Measurements from ENCODE around the gene GPR158. TPM values are rescaled to one million over a fixed set of nuclear protein-coding genes. Genes with fewer than 3 reads are reported as not detected.

The GPR158 gene
- total and polyA plus RNA-seq, 4 donors = 0.02 to 0.97 TPM; not detected in 2

DNA sequence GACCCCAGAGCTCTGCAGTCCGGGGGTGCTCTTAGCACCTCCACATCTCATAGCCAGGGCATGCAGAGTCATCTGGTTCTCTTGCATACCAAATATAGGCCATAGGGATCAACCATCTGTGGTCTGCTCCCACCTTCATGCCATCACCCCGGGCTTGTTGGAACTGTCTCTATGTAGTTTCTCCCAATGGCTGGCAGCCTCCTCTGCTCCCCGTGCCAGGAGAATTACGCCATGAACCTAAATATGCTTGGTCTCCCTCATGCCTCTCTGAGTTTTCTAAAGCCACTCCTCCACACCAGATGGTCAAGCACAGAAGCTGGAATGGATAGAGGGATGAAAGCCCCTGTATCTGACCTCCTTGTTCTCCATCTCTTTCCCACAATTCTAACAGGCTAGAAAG is 456.7 kb downstream of the GPR158 start:
- TF ChIP-seq, protein P1, sequence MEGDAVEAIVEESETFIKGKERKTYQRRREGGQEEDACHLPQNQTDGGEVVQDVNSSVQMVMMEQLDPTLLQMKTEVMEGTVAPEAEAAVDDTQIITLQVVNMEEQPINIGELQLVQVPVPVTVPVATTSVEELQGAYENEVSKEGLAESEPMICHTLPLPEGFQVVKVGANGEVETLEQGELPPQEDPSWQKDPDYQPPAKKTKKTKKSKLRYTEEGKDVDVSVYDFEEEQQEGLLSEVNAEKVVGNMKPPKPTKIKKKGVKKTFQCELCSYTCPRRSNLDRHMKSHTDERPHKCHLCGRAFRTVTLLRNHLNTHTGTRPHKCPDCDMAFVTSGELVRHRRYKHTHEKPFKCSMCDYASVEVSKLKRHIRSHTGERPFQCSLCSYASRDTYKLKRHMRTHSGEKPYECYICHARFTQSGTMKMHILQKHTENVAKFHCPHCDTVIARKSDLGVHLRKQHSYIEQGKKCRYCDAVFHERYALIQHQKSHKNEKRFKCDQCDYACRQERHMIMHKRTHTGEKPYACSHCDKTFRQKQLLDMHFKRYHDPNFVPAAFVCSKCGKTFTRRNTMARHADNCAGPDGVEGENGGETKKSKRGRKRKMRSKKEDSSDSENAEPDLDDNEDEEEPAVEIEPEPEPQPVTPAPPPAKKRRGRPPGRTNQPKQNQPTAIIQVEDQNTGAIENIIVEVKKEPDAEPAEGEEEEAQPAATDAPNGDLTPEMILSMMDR (IDR thresholded peaks at IDR 0.05; ENCODE audit: control extremely low read depth, extremely low read depth) = no peak
- no peak for DNase-seq
- Histone ChIP-seq H3K27ac (ENCODE audit: low read depth in 1 of 2, low read length in 1 of 2) (no peak overlapping the region), H3K36me3 (ENCODE audit: control insufficient read depth in 4 of 4, insufficient read depth in 4 of 4, low read length in 4 of 4) (no peaks in the 10 kb centered on the region), H3K9me3 (ENCODE audit: control insufficient read depth in 4 of 4, insufficient read depth in 3 of 4, low read length in 3 of 4) (no peaks in the 10 kb centered on the region), H3K4me3 (no peak overlapping the region), H3K4me1 (ENCODE audit: control insufficient read depth in 5 of 5, insufficient read depth in 5 of 5, low read length in 5 of 5) (no peaks in the 10 kb centered on the region), H3K9ac (ENCODE audit: insufficient read depth in 1 of 2, low read length in 2 of 2) (no peak overlapping the region), H3K27me3 (ENCODE audit: control insufficient read depth in 3 of 3, insufficient read depth in 3 of 3, low read length in 2 of 3) (no peaks in the 10 kb centered on the region)
- 88 to 94% methylated on average over 4 of the region's 4 CpGs for WGBS, 2 donors
- ATAC-seq (ENCODE audit: insufficient read depth, low FRiP score) = no peak

DNA sequence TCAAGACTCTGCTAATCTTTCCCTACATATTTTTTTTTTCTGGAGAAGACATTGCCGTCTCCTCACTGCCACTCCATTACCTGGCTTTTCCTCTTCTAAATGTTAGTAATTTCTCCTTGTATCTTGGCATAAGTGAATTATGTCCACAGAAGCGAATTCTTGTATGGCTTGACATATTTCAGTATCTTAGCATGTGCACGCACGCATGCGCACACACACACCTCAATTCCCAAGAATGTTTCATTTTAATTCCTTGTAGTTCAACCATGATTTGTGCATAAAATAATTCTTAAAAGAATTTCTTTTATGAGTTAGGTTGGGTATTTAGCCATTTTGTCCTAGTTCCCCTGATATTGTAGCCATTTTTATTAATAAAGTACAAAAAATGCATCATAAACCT is 458.0 kb downstream of the GPR158 start:
- H3K4me1 ChIP-seq (ENCODE audit: control insufficient read depth in 5 of 5, insufficient read depth in 5 of 5, low read length in 5 of 5) = no peaks in the 10 kb centered on the region
- ATAC-seq (ENCODE audit: insufficient read depth, low FRiP score) = no peak
- DNase-seq = no peak
- no peak overlapping the region for H3K27ac ChIP-seq (ENCODE audit: low read depth in 1 of 2, low read length in 1 of 2)
- no peak overlapping the region for H3K9ac ChIP-seq (ENCODE audit: insufficient read depth in 1 of 2, low read length in 2 of 2)
- H3K9me3 ChIP-seq (ENCODE audit: control insufficient read depth in 4 of 4, insufficient read depth in 3 of 4, low read length in 3 of 4) = no peaks in the 10 kb centered on the region
- H3K36me3 ChIP-seq (ENCODE audit: control insufficient read depth in 4 of 4, insufficient read depth in 4 of 4, low read length in 4 of 4) = no peaks in the 10 kb centered on the region
- no peaks in the 10 kb centered on the region for H3K27me3 ChIP-seq (ENCODE audit: control insufficient read depth in 3 of 3, insufficient read depth in 3 of 3, low read length in 2 of 3)
- H3K4me3 ChIP-seq = no peak overlapping the region
- TF ChIP-seq, protein P1 (IDR thresholded peaks at IDR 0.05; ENCODE audit: control extremely low read depth, extremely low read depth) = no peak
- 88 to 95% methylated on average over 5 of the region's 5 CpGs for WGBS, 2 donors

DNA sequence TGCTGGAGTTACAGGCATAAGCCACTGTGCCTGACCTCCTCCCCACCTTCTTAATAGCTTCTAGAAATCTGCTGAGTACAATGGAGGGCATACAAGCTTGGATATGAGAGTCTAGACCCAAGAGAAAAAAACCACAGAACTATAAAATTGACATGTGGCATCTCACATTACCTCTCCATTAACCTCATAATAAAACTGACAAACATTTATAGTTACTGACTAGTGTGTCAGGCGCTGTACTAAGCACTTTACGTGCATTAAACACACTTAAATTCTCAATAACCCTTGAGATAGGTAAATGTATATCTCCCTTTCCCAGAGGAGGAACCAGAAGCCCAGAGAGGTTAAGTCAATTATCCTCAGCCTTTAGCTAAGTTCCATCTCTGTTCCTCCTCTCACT is 458.7 kb downstream of the GPR158 start:
- TF ChIP-seq, protein P1 (IDR thresholded peaks at IDR 0.05; ENCODE audit: control extremely low read depth, extremely low read depth) = no peak
- Histone ChIP-seq H3K36me3 (ENCODE audit: control insufficient read depth in 4 of 4, insufficient read depth in 4 of 4, low read length in 4 of 4) (no peaks in the 10 kb centered on the region), H3K9ac (ENCODE audit: insufficient read depth in 1 of 2, low read length in 2 of 2) (no peak overlapping the region), H3K4me3 (no peak overlapping the region), H3K4me1 (ENCODE audit: control insufficient read depth in 5 of 5, insufficient read depth in 5 of 5, low read length in 5 of 5) (no peaks in the 10 kb centered on the region), H3K27ac (ENCODE audit: low read depth in 1 of 2, low read length in 1 of 2) (no peak overlapping the region), H3K9me3 (ENCODE audit: control insufficient read depth in 4 of 4, insufficient read depth in 3 of 4, low read length in 3 of 4) (no peaks in the 10 kb centered on the region), H3K27me3 (ENCODE audit: control insufficient read depth in 3 of 3, insufficient read depth in 3 of 3, low read length in 2 of 3) (no peaks in the 10 kb centered on the region)
- no peak for ATAC-seq (ENCODE audit: insufficient read depth, low FRiP score)
- WGBS, 2 donors = 80 to 86% methylated on average over 2 of the region's 2 CpGs
- no peak for DNase-seq

- no peaks in the 10 kb centered on the region for H3K36me3 ChIP-seq (ENCODE audit: control insufficient read depth in 4 of 4, insufficient read depth in 4 of 4, low read length in 4 of 4)
- H3K9me3 ChIP-seq (ENCODE audit: control insufficient read depth in 4 of 4, insufficient read depth in 3 of 4, low read length in 3 of 4) = no peaks in the 10 kb centered on the region
- ATAC-seq (ENCODE audit: insufficient read depth, low FRiP score) (no peak), DNase-seq (no peak)
- no peak overlapping the region for H3K9ac ChIP-seq (ENCODE audit: insufficient read depth in 1 of 2, low read length in 2 of 2)
- WGBS, 2 donors = 91 to 93% methylated on average over 2 of the region's 2 CpGs
- TF ChIP-seq, protein P1 (IDR thresholded peaks at IDR 0.05; ENCODE audit: control extremely low read depth, extremely low read depth) = no peak
- no peak overlapping the region for H3K4me3 ChIP-seq
- no peak overlapping the region for H3K27ac ChIP-seq (ENCODE audit: low read depth in 1 of 2, low read length in 1 of 2)
- no peaks in the 10 kb centered on the region for H3K4me1 ChIP-seq (ENCODE audit: control insufficient read depth in 5 of 5, insufficient read depth in 5 of 5, low read length in 5 of 5)
- H3K27me3 ChIP-seq (ENCODE audit: control insufficient read depth in 3 of 3, insufficient read depth in 3 of 3, low read length in 2 of 3) = no peaks in the 10 kb centered on the region
Observed at GRCh38 chr10:25639646-25640045, 464.8 kb downstream of the GPR158 start.

Data from lung (tissue), 12 donors.